RCC 7860 (cell line): ENCODE data around the gene RERE.

Experiments used
- DNase-seq: peaks from one replicate; pipeline ENCODE4 v3.0.0-alpha.2; 2015; ENCODE audit warnings: low spot score
- FAIRE-seq: peaks from 2 replicates; lab custom pipeline; 2012; peaks lifted over from hg19 to GRCh38; lab: Jason Lieb, UNC

The RERE gene

DNA sequence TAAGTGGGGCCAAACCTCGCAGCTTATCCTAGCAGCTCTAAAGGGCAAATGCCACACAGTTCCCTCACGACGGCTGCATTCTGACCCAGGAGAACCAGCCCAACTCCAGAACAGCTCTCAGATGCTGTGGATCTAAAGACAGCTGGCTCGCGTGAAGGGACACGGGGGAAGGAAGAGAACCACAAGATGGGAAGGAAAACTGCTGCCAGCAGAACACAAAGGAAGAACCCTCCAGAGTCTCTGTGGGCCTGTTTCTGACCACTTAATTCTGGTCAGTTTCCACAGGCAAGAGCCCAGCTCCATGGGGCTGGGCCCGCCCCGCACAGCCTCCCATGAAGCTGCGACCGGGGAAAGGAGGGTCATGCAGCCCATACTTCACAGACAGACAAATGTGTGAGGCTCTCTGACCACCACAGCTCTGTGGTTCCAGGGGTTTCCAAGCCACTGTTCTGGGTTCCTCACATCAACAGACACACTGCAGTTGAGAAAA is 438.4 kb downstream of the RERE start:
- DNase-seq = no peak
- no peak for FAIRE-seq

DNA sequence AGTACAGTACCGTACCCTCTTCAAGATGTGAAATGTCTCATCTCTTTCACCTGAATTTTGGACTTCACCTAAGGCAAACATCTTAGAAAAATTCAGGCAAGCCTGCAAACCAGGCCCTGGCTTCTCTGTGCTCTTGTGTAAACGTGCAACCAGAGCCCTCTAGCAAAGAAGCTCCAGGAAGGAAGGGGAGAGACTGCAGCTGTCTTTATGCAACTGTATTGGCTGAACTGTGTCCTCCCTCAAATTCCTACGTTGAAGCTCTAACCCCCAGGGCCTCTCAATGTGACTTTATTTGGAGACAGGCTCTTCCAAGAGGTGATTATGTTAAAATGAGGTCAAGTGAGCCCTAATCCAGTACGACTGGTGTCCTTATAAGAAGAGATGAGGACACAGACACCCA is 439.3 kb downstream of the RERE start:
- DNase-seq (no peak), FAIRE-seq (no peak)

DNA sequence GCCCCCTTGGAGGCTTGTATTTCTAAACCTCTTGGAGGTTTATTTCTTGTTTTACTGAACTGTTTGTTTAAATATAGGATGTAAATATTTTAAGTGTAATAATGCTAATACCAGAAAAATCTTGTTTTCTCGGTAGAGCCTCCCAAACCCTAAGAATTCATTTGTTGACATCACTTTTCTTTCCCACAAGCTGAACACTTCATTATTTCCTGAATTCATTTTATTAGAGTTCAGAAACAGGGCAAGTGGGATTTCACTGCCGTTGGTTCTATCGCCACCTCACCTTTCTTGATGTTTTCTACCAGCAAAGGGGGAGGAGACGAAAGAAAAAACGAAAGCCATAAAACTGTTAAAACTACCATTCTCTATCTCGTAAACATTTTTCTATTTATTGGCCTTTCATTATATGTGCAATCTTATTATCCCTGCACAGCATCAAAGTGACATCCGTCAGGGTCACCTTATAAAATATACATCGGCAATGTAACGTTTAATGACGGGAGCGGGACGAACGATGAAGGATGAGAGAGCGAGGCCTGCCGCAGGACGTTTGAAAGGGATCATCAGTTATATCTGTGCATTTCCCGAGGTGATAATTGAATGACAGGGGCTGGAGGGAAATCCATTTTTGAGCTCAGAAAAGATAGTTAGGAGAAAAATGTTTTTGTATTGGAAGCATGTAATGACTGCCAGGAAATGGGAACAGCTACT is 440.0 kb downstream of the RERE start:
- no peak for FAIRE-seq
- no peak for DNase-seq

DNA sequence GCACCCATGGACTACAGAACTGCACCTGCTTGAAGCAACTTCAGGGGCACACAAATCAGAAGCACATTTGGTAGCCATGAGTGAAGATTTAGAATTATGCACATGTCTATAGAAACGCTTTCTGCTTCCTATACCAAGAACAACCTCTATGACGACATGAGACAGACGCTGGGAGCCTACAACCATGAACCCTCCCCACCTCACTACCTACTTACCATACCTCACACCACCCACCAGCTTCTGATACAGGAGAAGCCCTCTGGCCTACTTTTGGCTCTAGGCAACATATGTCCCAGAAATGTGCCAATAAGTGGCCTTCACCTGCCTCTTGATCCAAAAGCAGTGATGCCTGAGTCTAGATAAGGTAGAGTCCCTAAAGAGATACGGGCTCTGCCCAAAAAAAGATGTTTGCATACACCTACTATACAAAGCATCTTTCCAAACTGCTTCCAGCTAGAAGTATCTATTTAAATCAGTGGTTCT is 441.0 kb downstream of the RERE start:
- FAIRE-seq (no peak), DNase-seq (no peak)

DNA sequence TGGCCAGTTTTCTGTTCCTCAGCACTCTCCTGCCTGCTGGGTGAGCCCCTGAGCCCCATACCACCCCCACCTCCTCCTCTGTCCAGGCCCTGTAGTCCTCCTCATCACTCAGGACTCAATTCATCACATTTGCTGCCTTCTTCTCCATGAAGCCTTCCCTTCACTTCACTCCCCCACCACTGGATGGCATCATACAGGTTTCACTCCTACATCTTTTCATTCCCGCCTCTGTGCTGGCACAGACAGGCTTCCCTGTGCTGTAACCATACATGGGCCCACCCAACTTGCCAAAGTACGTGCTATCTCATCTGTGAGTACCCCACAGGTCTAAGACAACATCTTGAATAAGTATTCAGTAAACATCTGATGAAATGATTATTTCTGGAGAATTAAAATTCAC is 442.6 kb downstream of the RERE start:
- DNase-seq = peak; percentile 31

DNA sequence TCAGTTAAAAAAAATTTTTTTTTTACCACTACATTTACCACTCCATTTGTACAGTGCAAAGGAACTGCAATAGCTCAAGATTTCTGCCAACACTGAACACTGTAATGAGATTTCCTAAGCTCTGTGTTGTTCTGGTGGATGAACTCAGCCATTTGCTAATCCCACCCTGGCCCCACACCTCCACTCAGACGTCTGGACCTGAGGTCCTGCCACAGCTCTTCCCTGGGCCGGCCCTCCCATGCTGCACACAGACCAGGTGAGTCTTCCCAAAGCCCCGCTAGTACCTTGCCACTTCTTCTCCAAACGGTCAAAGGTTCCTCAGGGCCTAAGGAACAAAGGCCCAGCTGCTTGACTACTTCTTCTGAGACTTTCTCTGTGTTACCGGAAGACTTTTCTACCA is 443.1 kb downstream of the RERE start:
- FAIRE-seq (no peak), DNase-seq (no peak)

More for the DNA sequence above, 442.6 kb downstream of the RERE start:
- no peak for FAIRE-seq

DNA sequence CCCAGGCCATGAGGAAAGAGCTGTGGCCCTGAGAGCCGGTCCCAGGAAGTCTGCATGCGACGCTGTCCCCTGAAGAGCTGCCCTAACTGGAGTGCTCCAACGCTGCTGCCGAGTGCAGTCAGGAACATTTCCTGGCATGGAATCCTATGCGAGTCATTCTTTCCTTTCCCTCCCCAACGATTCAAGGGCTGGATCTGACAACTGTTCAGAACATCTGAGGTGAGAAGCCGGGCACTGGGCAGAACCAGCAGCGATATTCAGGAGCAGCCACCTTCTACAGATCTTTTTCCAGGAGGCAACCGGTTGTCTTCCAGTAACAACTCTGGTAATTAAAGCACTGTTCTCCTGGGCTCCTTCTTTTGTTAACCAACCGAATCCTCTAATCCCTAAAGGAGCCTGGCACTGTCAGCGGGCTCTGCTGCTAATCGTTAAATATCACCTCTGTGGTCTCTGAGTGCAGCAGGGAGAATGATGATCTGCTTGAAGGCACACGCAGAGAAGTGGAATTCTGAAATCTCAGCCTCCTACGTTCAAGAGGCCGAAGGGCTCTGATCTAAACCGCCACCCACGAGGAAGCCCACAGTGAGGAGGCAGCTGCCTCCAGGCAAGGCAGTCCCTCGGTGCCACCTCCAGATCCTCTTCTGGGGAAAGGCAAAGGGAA is 443.7 kb downstream of the RERE start:
- DNase-seq (peak; percentile 84), FAIRE-seq (peak; percentile 96)

DNA sequence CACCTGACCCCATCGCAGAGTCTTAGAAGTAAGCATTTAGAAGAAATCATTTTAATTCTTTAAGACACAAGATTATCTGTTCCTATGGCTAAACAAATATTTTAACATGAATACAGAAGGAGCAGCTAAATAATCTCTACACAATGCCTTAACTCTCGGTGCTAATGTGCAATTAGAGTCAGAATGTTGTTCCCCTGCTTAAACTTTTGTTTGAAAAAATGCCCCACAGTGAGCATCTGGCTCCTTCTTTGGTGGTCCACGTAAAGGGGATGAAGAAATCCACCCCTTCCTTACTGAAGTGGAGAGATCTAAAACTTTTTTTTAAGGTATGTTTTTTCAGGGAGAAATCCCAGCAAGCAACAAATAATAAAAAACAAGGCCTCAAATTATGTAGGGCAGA is 444.3 kb downstream of the RERE start:
- FAIRE-seq (no peak), DNase-seq (no peak)

DNA sequence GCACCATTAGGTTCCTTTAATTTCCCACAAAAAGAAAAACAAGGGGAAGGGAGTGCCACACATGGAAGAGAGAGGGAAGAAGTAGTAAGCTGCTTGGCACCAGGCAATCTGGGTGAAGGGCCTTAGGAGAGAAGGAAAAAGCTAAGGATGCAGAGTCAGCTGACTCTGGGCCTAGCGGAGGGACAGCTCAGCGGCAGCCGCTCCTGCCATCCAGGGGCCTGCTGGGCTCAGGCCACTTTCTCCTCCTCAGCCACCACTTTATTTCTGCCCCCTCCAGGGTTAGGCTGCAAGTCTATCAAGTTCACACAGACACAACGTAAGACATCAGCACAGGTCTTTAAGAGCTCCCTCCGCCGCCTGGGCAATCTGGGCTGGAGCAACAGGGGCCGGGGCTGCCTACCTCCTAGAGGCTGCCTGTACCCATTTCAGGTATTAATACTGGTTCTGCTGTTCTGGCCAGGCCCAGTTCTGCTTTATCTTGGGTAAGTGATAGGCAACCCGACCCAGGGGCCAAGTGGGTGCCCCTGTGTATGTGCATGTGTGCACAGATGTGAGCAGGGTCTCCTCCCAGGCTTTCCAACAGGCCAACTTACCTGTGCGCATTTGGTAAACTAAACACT is 446.0 kb downstream of the RERE start:
- FAIRE-seq (no peak), DNase-seq (no peak)

DNA sequence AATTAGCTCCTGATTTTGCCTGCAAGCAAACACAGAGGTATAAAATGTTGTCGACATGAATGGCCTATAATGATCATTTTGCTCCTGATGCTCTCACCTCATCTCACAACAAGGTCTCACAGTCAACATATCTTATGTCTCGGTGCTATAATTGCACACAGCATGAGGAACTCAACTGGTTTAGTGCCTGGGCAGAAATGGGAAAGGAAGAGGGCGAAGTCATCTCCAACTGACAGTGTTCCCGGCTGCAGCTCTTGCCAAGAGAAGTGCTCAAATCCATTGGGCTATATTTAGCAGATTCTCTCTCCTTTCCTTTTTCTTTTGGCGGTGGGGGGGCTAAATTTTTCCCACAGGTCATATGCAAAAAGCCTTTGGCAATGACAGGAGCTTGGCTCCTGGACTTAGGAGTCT is 446.5 kb downstream of the RERE start:
- DNase-seq (no peak), FAIRE-seq (no peak)

DNA sequence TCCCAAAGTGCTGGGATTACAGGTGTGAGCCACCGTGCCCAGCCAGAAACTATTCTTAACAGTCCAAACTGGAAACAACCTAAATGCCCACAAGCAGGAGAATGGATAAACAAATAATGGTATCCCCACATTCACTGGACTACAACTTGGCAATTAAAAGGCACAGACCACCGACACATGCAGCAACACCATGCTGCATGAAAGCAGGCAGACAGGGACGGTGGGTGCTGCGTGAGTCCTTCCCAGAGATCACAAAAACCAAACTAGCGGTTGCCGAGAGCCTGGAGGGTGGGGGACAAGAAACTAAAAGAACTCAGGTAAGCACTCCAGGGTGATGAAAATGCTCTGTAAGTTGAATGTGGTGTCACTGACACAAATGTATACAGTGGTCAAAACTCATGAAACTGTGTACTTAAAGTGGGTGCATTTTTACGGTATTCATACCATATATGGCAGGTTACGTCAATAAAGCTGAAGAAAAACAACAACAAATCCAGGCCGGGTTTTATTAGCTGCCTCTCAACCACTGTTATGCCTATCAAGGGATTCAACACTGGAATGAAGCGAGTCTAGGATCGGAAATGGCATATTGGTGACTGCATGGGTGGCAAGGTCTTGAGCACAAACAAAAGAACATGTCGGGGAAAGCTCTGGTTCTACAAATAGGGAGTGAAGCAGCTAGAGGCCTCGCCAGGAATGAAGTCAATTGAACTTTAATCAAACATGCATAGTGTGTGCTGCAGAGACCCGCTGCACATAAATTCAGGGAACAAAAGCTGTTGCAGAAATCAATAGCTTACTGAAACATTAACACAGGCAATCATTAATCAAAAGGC is 447.2 kb downstream of the RERE start:
- FAIRE-seq (no peak), DNase-seq (no peak)

DNA sequence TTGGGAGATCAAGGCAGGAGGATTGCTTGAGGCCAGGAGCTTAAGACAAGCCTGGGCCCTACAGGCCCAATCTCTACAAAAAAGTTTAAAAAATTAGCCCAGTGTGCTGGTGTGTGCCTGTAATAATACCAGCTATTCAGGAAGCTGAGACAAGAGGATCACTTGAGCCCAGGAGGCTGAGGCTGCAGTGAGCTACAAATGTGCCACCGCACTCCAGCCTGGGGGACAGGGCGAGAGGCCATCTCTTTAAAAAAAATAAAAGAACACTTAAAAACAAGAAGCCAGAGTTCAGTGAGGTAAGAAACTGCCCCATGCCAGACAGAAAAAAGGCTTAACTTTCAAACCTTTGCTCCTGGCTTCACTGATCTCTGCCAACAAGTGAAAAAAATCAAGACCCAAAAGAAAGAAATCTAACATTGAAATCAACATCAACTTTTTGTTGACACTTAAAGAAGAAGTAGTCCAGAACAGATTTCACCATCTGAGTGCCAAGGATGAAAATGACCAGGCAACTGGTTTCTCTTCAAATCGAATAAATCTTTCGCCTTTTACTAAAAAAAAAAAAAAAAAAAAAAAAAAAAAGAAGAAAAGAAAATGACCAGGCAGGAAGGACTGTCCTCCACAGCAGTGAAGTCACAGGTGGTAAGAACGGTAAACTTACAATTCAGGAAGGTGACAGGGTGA is 448.3 kb downstream of the RERE start:
- no peak for FAIRE-seq
- DNase-seq = no peak

DNA sequence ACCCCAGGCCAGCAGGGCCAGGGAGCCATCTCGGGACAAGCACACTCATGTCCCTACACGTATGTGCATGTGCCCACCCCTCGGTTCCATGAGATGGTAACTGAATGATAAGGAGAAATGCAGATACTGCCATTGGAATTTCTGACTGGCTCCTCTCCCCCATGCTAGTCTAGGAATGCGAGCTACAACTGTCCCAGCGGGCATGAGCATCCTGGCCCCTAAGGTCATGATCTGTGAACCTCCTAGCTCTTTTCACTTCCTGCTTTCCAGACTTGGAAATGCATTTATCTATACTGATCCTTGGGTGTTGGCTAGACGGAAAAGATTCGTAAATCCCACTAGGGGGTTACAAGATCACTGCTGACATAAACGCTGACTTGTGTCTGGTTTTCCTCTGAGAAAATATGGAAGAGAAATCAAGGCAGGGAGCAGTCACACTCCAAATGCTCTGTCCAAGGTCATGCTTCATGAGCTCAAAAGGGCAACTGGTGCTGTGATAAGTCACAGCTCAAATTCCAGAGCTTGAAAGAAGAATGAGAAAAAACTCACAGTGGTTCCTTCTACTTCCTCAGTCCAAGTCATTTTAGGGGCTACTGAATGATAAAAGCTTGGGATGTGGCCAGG is 449.8 kb downstream of the RERE start:
- FAIRE-seq (no peak), DNase-seq (no peak)

DNA sequence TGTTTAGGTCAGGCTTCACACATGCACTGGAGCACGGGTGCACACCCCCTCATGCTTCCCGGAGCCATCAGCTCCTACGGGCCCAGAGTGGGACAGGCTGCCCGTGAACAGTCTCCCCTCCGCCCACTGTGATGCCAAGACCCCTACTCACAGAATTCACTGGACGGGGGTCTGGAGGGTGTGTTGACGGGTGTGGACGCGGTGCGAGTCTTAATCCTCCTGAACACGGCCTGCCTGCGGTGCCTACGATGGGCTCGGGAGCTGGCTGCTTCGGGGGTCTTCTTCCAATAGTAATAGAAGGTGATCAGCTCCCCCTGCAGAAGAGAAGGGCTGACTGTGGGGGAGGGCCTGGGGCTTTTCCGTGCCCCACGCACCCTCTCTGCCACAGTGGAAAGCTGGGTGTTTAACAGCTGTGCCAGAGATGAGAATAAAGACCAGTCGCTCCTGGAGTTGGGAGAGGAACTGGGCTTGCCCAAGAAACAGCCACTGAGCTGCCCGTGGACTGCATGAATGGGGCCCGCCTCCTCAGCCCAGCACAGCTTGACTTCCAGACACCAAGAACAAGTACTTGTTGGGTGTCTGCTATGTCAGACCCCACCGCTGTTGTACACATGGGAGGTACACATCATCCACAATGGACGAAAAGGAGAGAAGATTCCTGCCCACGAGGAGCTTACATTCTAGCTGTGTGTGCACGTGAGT is 451.6 kb downstream of the RERE start:
- no peak for FAIRE-seq
- no peak for DNase-seq

DNA sequence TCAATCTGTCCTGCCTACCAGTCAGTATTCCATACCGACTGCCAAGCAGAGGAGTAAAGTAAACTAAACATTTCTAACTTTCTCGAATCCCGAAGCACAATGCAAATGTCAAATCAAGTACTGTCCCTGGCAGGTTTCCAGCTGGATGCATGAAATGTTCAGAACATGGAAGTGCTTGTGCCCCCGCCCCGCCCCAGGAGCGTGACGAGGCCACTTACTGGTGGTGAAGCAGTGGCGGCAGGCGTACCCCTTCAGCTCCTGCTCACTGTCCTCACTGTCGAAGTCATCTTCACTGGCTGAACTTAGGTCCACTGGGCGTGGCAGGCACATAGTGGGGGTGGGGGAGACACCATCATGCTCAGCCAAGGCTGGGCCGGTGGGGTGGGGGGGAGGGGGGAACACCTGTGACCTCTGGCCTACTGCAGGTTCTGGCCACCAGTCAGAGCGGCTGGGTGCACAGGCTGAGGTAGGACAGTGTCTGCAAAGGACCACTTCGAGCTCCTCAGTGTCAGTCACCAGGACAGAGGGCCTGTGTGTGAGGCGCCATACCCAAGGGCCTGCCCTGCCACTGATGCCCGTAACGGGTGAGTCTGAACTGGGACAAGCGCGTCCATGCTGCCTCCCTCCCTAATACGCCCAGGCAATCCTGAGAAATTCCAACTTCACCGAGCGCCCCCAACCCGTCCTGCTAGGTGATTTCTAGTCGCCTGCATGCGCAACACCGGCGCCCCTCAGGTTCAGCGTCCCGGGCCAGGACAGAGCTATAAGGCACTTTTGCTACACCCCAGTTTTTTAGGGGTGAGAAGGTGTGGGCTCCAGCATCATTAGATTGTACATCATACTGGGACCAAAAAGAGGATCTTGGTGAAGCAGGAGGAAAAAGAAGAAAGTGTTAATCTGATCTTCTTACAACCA is 452.7 kb downstream of the RERE start:
- FAIRE-seq = no peak

DNA sequence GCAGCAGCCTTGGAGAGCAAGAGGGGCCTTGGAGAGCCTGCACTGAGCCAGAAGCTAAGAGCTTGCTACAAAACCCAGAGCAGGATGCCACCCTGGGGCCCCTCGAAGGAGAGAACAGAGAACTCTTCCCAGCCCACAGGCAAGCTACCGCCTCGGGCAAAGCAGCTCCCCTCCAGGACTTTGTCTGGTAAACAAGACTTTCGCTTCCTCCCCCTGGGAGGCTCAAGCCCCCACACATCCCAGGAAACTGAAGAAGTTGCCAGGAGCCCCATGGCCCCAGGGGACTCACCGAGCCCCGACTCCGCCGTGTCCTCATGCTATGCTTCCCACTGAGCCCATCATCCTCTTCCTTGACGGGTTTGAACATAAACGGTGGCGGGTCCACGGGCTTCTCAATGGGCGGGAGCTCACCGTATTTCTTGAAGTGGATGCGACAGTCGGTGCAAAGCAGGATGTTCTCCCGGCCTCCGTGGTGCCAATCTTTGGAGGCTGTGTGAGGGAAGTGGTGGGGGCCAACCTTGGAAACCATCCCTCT is 453.6 kb downstream of the RERE start:
- FAIRE-seq = no peak

More for the DNA sequence above, 452.7 kb downstream of the RERE start:
- no peak for DNase-seq

DNA sequence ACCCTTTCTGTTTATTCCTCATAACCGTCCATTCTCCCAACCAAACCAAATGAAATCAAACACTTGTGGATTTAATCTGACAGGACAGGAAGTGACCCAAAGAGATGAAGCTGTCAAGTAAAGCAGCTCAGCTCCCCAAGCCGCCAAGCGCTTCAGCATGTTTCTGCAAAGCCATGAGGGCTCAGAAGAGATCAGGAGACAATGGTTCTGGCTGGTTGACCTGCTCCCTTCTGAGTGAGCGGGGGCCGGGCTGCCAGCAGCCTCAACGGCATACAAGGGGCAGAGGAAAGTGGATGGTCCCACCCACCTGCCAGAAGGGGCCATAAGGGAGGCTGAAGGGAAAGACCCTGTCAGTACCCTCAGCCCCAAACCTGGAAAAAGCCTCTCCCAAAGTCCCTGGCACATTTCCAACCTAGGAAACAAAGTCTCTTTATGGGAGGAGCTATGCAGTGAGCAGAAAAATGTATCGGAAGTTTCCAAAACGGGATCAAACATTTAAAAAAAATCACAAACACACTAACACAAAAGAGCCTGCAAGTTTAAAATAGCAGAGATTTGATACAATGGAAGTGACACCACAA is 454.2 kb downstream of the RERE start:
- DNase-seq (no peak), FAIRE-seq (no peak)

More for the DNA sequence above, 453.6 kb downstream of the RERE start:
- DNase-seq = no peak

DNA sequence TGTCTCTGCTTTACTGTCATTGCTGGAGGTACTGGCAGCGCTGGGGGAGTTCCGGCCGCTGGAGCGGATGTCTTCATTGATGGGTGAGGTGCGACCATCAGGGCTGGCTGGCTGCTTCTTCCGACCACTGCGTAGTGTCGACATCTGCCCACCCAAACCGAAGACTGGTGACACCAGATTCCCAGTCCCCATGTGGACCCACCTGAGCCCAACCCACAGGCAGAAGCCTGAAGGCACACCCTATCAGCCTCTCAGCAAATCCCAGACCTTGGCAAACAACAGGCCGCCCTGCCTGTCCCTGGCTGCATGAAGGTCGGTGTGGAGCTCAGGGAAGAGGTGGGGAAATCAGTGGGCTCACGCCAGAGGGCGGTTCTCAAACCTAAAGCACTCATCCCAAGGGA is 454.7 kb downstream of the RERE start:
- FAIRE-seq (no peak), DNase-seq (no peak)
